HG03432 (cell line): ENCODE measurements around the gene DNASE2.
"Not testable (repeated sequence)": the region's sequence is repeated elsewhere in the genome, so short reads cannot be mapped to it uniquely, and the experiment has no call there.

ENCODE experiments used
- ATAC-seq: cut with Tn5 transposase; IDR thresholded peaks from one replicate; pipeline ENCODE4 v1.9.1; 2021; ENCODE audit warnings: mild to moderate bottlenecking, moderate library complexity; ENCODE audit not compliant: unreplicated experiment

The DNASE2 gene, protein sequence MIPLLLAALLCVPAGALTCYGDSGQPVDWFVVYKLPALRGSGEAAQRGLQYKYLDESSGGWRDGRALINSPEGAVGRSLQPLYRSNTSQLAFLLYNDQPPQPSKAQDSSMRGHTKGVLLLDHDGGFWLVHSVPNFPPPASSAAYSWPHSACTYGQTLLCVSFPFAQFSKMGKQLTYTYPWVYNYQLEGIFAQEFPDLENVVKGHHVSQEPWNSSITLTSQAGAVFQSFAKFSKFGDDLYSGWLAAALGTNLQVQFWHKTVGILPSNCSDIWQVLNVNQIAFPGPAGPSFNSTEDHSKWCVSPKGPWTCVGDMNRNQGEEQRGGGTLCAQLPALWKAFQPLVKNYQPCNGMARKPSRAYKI

DNA sequence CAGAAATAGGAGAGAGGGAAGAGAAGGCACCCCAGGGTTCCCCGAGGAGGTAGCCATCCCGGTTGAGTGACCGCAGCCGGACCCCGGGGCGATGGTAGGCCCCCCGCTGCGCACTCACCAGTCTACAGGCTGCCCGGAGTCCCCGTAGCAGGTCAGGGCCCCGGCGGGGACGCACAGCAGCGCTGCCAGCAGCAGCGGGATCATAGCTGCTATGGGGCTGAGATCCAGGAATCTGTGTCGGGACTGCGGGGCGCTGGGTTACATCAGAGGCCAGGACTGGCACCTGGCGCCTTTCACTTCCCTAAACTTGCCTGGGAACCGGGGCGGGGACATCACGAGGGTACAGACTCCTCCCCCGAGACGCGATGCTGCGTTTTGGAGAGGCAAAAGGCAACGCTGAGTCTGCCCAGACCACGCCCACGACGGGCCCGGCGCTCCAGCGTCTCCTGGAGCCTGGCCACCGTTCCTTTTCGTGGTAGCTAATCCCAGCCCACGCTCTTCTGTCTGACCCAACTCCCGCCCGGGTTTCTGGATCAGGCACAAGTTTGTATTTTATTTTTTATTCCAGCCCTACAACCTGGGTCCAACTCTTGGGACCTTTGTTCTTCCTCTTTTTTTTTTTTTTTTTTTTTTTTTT lies at the start of gene DNASE2:
TSS of gene DNASE2 (minus strand) at position 278 of the 637 bp plus-strand sequence. CDS start at position 204, 74 bp downstream.
- peak; percentile 67 for ATAC-seq

- no peak for ATAC-seq
Observed at GRCh38 chr19:12930002-12930645, 48.9 kb upstream of the DNASE2 start.

DNA sequence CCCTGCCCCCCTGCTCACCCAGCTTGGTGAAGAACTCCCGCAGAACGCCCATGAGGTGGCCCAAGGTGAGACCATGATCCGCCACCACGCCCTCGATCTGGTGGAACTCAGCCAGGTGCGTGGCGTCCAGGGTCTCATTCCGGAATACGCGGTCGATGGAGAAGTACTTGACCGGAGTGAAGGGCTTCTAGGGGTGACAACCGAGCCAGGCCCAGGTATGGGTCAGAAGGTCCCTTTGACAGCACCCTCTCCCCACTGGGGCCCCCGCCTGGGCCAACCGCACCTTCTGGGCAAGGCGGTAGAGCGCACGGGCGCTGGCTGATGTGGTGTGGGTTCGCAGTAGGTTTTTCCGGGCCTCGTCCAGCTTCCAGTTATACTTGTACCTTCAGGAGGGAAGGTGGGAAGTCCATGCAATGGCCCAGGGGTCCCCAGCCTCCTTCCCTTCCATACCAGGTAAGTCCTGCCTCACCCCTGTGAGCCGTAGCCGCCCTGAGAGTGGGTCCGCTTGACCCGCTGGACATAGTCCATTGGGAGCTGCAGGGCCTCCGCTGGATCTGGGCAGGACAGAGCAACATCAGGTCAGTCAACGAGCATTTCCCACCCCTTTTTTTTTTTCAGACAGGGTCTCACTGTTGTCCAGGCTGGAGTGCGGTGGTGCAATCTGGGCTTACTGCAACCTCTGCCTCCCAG lies 43.5 kb upstream of the DNASE2 start:
- ATAC-seq = no peak

DNA sequence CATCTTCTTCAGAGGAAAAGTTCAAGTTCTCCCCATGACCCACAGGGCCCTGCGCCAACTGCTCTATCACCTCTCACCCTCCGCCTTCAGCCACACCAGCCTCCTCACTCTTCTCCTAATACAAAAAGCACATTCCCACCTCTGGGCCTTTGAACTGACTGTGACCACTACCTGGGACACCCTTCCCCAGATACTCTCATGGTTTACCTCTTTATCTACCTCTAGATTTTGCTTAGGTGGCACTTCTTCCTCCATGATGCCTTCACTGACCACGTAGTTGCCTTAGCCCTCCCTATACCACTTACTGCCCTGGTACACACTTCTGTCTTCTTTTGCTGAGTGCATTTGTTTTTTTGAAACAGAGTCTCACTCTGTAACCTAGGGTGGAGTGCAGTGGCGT lies 41.7 kb upstream of the DNASE2 start:
- ATAC-seq = no peak

DNA sequence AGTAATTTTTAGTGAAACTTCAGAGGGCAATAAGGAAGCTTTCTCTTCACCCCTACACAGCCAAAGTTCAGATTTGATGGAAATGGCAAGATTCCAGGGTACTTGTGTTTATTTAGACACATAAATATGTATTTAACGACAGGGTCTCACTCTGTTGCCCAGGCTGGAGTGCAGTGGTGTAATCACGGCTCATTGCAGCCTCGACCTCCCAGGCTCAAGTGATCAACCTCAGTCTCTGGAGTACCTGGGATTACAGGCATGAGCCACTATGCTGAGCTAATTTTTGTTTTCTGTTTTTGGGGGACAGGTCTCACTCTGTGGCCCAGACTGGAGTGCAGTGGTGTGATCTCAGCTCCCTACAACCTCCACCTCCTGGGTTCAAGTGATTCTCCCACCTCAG lies 39.8 kb upstream of the DNASE2 start:
- ATAC-seq = no peak

GRCh38 chr19:12918253-12918652 lies 37.0 kb upstream of the DNASE2 start:
- ATAC-seq = no peak

GRCh38 chr19:12915860-12916259 lies 34.6 kb upstream of the DNASE2 start:
- ATAC-seq = not testable (repeated sequence)

DNA sequence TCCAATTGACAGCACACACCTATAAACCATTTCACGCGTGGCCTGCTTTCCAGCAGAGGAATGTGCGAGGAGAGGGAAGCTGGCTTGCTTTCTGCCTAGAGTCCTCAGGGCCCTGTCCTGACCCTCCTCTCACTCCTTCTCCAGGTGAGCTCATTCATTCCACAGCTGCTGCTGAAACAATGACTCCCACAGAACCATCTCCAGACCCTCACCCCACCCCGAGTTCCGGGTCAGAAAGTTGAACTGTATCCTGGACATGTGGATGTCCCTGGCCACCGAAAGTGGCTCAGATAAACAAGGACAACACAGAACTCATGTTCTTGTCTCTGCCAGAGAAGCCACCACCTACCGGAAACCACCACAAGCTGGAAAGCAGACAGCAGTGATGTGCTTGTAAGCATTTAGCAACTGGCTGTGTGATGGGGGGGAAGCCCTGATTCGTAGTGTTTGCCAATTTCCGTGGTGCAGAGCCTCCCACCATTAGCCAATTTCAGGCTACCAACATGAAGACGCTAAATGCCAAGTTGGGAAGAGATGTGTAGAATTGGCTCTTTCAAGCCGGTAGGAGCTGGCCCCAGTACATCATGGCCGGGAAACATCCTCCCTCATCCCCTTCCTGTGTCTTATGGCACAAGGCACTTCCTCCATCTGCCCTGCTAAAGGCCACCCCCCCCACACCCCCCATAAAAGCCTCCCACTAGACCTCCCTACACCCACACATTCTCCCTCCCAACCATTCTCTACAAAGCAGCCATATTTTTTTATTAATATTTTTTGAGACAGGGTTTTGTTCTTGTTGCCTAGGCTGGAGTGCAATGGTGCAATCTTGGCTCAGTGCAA lies 32.8 kb upstream of the DNASE2 start:
- no peak for ATAC-seq

GRCh38 chr19:12913011-12913561 lies 31.8 kb upstream of the DNASE2 start:
- no peak for ATAC-seq

- no peak for ATAC-seq
Observed at GRCh38 chr19:12912571-12912970, 31.3 kb upstream of the DNASE2 start.

DNA sequence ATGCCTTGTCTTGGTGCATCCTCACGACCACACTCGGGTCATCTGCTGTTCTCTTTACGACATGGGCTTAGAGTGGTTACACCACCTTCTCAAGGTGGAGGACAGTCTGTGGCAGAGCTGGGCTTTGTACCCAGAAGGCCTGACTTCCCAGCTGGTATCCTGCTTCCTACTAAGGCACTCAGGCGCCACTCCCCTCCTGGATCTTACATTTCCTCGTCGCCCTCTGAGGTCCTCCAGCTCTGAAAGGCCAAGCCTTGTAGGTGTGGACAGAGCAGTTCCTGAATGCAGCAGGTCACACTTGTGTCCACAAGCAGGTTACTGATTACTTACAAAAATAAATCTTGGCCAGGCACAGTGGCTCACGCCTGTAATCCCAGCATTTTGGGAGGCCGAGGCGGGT lies 25.9 kb upstream of the DNASE2 start:
- ATAC-seq = no peak

GRCh38 chr19:12899891-12900518 lies 18.8 kb upstream of the DNASE2 start:
- ATAC-seq = peak; percentile 76

GRCh38 chr19:12896460-12896859 lies 15.2 kb upstream of the DNASE2 start:
- no peak for ATAC-seq

DNA sequence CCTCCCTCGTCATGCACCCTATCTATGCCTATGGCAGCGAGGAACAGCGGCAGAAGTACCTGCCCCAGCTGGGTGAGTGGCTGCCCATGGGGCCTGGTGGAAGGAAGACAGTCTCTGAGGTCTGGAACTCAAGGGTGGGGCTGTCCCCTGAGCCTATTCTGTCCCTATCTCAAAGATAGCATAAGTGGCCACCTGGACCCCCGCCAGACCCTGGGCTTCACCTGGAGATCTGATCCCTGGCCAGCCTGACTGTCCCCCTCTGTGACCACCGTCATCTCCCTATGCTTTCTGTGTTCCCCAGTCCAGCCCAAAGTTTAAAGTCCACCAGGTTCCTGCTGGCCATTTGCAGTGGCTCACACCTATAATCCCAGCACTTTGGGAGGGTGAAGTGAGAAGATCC lies 12.3 kb upstream of the DNASE2 start:
- ATAC-seq = no peak

DNA sequence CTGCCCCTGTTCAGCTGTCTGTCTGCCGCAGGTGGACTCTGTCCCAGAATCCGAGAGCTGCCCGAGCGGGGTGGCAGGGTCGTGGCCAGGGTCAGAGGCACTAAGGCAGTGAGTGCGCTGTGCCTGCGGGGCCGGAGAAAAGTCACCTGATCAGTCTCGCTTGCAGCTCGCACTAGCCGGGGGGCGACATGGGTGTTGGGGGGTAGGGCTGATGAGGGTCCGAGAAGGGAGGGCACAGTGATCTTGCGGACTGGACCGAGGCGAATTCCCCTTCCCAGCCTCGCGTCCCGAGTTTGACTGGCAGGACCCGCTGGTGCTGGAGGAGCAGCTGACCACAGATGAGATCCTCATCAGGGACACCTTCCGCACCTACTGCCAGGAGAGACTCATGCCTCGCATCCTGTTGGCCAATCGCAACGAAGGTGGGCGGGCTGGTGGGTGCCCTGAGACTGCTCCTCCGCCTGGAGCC lies 10.3 kb upstream of the DNASE2 start:
- no peak for ATAC-seq

GRCh38 chr19:12890787-12891552 lies 9.7 kb upstream of the DNASE2 start, which contains the start of gene GCDH:
Gene GCDH, plus strand, starts transcription at chr19:12891160. Its CDS starts 145 bp downstream, at chr19:12891305.
- ATAC-seq = peak; percentile 81

- not testable (repeated sequence) for ATAC-seq
Observed at GRCh38 chr19:12890299-12890786, 9.1 kb upstream of the DNASE2 start.

- ATAC-seq = no peak
Observed at GRCh38 chr19:12888006-12888603, 6.9 kb upstream of the DNASE2 start.
